GM04503 (cell line): ENCODE results near the gene ILDR1.

Experiments used
- DNase-seq: peaks from one replicate; pipeline ENCODE4 v3.0.0-alpha.2; 2012; ENCODE audit warnings: low read depth

ILDR1 gene

DNA sequence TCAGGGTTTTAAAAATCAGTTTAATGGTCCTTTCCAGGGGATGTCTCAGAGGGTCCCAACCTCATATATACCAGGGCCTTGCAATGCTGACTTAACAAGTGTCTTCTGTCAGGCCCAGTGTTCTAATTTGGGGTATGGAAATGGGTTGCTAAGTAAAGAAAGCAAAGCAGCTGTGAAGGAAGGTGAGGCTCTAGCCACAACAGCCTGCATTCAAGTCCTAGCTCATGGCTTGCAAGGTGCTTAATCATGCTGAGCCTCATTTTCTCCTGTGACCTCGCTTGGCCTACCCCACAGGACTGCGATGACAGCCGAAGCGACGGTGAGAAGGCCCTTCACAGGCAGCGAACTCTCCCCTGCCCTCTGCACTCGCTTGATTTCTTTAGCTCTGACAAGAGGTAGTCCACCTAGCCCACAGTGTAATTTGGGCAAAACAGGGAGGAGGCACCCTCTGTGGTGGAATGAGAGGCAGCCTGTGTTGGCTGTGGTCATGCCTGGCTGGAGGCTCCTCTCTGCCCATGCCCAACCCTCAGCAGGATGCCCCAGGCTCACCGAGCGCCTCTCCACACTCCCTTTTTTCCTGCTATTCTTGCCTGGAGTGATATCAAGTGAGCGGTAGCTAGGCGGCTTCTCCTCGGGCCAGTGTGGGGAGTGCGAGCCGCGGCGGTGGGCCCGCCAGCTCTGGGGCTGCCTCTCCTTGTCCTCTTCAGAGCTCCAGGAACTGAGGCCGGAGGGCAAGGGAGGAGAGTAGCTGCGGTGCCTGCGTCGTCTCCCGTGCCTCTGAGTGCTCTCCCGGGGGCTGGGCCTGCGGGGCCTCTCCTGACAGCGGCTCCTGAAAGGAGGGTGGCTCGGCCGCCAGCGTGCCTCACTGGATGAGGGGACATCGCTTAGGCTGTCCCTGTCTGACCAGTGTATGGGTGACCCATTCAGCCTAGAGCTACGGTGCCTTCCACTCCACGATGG, 29.2 kb downstream of the ILDR1 start:
- DNase-seq, result no peak

DNA sequence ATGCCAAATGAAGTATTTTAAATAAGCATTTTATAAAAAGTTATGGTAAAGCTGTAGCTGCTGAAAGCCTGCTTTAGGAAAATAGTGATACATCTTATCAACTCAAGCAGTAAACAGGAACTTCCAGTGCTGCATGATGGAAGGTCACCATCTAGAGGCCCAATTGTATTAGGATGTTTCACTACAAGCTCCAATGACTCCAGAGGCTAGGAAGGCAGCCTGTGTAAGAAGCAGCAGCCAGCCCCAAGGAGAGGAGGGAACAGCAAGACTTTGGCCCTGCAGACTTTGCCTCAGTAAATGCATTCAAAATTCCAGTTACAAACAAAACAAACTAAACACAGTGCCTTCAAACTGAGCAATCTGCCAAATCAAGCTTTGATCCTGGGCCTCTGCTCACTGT, 32.1 kb downstream of the ILDR1 start:
- DNase-seq, result no peak

GRCh38 chr3:121988146-121988545, 33.9 kb downstream of the ILDR1 start:
- no peak for DNase-seq

DNA sequence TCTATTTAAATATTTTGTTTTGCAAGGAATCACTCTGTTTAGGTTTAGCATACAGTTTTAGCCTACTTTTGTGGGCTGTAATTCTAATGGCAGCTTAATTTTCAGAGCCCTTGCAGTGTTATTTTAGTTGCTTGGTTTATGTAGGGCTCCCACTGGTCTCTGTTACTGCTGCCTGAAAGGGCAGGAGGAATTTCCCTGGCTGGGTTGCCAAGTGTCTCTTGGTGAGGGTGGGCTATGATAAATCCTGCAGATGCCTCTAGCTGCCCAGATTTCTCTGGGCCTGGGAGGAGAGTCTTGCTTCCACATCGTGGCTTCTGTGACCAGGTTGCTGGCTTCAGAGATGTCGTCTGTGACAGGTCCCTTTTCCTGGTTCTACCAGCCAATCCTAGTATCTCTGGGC, 36.2 kb downstream of the ILDR1 start:
- no peak for DNase-seq

DNA sequence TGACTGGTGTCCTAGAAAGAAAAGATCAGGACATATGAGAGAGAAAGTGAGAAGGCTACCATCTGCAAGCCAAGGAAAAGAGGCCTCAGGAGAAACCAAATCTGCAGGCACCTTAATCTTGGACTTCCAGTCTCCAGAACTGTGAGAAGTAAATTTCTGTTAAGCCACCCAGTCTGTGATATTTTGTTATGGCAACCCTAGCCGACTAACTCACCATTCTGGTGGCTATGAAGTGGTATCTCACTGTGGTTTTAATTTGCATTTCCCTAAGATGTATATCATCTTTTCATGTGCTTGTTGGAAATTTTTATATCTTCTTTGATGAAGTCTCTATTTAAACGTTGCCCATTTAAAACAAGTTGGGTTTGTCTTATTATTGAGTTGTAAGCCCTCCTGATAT, 40.6 kb downstream of the ILDR1 start:
- DNase-seq, result no peak

GRCh38 chr3:121980450-121980796, 41.6 kb downstream of the ILDR1 start:
- no peak for DNase-seq

GRCh38 chr3:121979734-121980449, 42.2 kb downstream of the ILDR1 start:
- no peak for DNase-seq

DNA sequence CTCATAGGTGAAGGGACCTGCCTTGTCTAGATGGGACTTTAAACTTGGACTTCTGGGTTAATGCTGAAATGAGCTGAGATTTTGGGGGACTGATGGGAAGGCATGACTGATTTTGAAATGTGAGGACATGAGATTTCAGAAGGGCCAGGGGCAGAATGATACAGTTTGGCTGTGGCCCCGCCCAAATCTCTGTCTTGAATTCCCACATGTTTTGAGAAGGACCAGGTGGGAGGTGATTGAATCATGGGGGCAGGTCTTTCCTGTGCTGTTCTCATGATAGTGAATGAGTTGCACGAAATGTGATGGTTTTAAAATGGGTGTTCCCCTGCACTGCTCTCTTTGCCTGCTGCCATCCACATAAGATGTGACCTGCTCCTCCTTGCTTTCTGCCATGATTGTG, 42.8 kb downstream of the ILDR1 start:
- DNase-seq, result no peak

DNA sequence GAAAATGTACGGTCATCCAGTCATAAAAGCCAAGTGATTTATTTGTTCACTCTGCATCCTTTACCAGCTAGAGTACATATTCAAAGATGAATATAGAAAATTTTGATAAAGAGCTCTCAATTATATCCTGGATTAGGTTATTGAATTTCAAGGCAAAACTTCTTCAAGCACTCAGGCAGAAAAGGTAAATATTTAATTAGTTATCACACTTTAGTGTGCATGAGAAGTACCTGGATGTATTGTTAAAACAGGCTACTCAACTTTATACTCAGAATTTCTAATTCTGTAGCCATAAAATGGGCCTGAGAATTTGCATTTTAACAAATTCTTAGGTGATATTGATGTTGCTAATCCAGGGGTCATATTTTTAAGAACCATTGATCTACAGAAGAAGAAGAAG, 45.3 kb downstream of the ILDR1 start:
- DNase-seq, result no peak

DNA sequence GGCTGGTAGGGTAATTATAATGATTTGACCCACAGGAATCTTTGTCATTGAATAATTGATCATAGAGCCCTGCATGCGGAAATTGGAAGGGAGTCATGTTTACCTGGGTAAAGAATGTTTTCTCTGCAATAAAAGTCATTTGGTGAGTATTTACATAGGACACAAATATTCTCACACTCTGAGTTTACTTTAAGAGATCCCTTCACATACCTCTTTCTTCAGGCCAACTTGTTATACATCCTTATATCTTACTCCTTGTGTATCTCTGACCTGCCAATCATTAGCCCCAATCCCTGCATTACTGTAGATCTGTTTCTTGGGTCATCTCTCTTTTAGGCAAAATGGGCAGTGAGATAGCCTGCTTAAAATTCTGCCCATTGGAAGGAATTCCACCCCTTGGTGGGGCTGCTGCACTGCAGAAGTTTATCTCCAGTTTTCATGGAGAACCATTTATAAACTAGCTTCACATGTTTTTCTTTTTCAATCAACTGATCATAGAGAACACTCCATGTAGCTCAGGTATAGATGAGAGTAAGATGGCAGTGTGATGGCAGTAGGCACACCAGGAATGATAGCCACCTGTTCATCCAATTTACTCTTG, 46.2 kb downstream of the ILDR1 start:
- DNase-seq, result no peak

- no peak for DNase-seq
Observed at GRCh38 chr3:121974601-121975111, 47.4 kb downstream of the ILDR1 start.

DNA sequence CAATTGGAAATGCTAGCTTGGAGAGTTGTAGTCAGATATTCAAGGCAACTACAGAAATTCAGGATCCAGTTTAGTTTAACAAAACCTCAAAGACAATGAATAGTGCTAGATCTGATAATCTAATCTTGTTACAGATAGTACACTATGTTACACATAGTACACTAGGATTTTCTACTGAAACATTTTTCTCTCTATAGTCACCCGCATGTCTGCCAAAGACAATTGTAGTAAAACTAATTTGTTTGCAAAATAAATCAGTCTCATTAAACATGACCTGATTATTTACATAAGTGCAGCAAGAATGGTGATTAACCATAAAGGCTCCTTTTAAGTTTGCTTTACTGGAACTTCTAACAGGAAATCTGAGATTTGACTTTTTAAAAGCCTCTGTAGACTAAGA, 52.0 kb downstream of the ILDR1 start:
- DNase-seq, result no peak

GRCh38 chr3:121969631-121970030, 52.4 kb downstream of the ILDR1 start:
- no peak for DNase-seq

GRCh38 chr3:121963608-121964007, 58.4 kb downstream of the ILDR1 start:
- DNase-seq, result no peak

GRCh38 chr3:121962443-121962842, 59.6 kb downstream of the ILDR1 start:
- DNase-seq, result no peak

- no peak for DNase-seq
Observed at GRCh38 chr3:121961283-121961682, 60.8 kb downstream of the ILDR1 start.

- no peak for DNase-seq
Observed at GRCh38 chr3:121958801-121959200, 63.2 kb downstream of the ILDR1 start.

DNA sequence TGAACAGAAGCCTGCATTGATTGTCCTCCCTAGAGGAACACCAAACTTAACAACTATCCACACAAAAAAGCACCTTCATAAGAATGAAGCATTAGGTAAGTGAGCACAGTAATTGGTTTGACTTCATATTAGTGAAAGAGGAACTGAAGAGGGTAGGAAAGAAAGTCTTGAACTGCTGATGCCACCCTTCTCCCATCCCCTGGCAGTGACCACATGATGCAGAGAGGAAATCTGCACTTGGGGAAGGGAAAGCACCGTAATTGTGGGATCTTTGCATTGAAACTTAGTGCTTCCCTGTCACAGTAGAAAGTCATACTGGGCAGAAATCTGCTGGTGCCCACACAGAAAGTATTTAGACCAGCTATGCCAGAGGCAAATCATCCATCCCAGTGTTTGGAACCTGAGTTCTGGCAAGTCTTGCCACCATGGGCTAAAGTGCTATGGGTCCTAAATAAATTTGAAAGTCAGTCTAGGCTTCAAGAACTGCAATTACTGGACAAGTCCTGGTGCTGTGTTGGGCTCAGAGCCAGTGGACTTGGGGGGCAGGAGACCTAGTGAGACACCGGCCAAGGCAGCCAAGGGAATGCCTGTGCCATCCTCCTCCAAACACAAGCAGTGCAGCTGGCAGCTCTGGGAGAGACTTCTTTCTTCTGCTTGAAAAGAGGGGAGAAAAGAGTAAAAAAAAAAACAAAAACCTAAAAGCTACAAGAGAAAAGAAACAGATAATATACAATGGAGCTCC, 64.2 kb downstream of the ILDR1 start:
- no peak for DNase-seq

GRCh38 chr3:121956363-121956762, 65.7 kb downstream of the ILDR1 start:
- DNase-seq, result no peak

- DNase-seq, result no peak
Observed at GRCh38 chr3:121951291-121951919, 70.6 kb downstream of the ILDR1 start.

- DNase-seq, result no peak
Observed at GRCh38 chr3:121948641-121949040, 73.4 kb downstream of the ILDR1 start.

GRCh38 chr3:121943431-121943830, 78.6 kb downstream of the ILDR1 start:
- no peak for DNase-seq
